Measurements from ENCODE around the gene CLDN34.

Gene CLDN34, protein sequence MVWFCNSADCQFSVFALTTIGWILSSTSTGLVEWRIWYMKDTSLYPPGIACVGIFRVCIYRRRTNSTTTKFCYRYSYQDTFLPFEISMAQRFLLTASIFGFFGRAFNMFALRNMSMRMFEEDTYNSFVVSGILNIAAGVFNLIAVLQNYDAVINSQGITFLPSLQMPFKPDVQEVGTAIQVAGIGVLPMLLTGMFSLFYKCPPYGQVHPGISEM

DNA sequence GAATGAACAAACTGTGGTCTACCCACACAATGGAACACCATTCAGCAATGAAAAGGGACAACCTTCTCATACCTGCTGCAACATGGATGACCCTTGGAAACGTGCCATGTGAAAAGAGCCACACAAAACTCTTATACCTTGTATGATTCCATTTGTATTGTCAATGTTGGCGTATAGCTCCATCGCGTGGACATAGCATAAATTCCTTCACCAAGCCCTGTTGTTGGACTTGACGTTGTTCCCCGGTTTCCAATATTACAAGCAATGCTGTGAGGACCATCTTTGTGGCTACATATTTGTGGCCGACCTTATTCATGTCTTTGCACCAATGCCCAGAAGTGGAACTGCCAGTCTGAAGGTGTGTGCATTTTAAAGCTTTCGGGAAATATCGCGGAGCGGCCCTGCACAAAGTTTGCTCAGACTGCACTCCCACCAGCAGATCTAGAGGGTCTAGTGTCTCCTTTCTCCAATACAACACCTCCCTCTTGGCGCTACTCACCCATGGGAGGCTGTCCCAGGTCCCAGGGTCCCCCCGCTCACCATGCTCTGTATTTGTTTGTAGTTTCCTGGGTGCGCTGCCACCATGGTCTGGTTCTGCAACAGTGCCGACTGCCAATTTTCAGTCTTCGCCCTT lies at the start of gene CLDN34:
TSS of gene CLDN34 (plus strand) at position 584 of the 634 bp plus-strand sequence. CDS start at position 584, 0 bp downstream.
- TF ChIP-seq YY1 (IDR thresholded peaks at IDR 0.05; ENCODE audit: low read depth) (no peak), ZBTB7A (IDR thresholded peaks at IDR 0.05; ENCODE audit: low read depth) (no peak), TEAD4 (IDR thresholded peaks at IDR 0.05) (no peak), USF1 (IDR thresholded peaks at IDR 0.05) (no peak), CREB1 (IDR thresholded peaks at IDR 0.05; ENCODE audit: low read depth) (no peak), REST (IDR thresholded peaks at IDR 0.05; ENCODE audit: low read depth) (no peak), CEBPB (IDR thresholded peaks at IDR 0.05) (no peak), TAF1 (IDR thresholded peaks at IDR 0.05; ENCODE audit: low read depth) (no peak), FOXM1 (IDR thresholded peaks at IDR 0.05; ENCODE audit: borderline replicate concordance, low read depth) (no peak), NFIC (IDR thresholded peaks at IDR 0.05) (no peak), EGR1 (IDR thresholded peaks at IDR 0.05) (no peak), EP300 (IDR thresholded peaks at IDR 0.05; ENCODE audit: borderline replicate concordance) (no peak)

- TF ChIP-seq EGR1 (IDR thresholded peaks at IDR 0.05), result no peak
- no peak for TF ChIP-seq TEAD4 (IDR thresholded peaks at IDR 0.05)
- TF ChIP-seq CREB1 (IDR thresholded peaks at IDR 0.05; ENCODE audit: low read depth), result no peak
- no peak for TF ChIP-seq EP300 (IDR thresholded peaks at IDR 0.05; ENCODE audit: borderline replicate concordance)
- TF ChIP-seq NFIC (IDR thresholded peaks at IDR 0.05), result no peak
- TF ChIP-seq RAD21 (IDR thresholded peaks at IDR 0.05; ENCODE audit: low read depth), result no peak
- TF ChIP-seq ZBTB7A (IDR thresholded peaks at IDR 0.05; ENCODE audit: low read depth), result no peak
- TF ChIP-seq, protein P1, sequence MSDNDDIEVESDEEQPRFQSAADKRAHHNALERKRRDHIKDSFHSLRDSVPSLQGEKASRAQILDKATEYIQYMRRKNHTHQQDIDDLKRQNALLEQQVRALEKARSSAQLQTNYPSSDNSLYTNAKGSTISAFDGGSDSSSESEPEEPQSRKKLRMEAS (IDR thresholded peaks at IDR 0.05), result no peak
- no peak for TF ChIP-seq CEBPB (IDR thresholded peaks at IDR 0.05)
- TF ChIP-seq REST (IDR thresholded peaks at IDR 0.05; ENCODE audit: low read depth), result no peak
- TF ChIP-seq TAF1 (IDR thresholded peaks at IDR 0.05; ENCODE audit: low read depth), result no peak
- no peak for TF ChIP-seq TCF12 (IDR thresholded peaks at IDR 0.05; ENCODE audit: low read depth)
- no peak for TF ChIP-seq YY1 (IDR thresholded peaks at IDR 0.05; ENCODE audit: low read depth)
- no peak for TF ChIP-seq FOXM1 (IDR thresholded peaks at IDR 0.05; ENCODE audit: borderline replicate concordance, low read depth)
- TF ChIP-seq USF1 (IDR thresholded peaks at IDR 0.05), result no peak
These were observed 49.3 kb upstream of the CLDN34 start for GRCh38 chrX:9917861-9918260.

DNA sequence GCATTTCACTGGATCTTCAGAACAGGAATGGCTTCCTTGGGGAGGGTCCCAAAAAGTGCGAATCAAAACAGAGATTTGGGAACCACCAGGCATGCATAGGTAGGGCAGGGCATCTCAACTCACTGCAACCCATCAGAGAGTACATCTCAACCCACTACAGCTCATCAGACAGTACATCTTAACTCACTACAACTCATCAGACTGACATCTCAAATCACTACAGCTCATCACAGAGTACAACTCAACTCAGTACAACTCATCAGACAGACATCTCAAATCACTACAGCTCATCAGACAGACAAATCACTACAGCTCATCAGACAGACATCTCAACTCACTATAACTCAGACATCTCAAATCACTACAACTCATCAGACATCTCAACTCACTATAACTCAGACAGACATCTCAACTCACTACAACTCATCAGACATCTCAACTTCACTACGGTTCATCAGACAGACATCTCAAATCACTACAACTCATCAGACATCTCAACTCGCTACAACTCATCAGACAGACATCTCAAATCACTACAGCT lies 47.5 kb upstream of the CLDN34 start:
- TF ChIP-seq FOXM1 (IDR thresholded peaks at IDR 0.05; ENCODE audit: borderline replicate concordance, low read depth), result no peak
- TF ChIP-seq TAF1 (IDR thresholded peaks at IDR 0.05; ENCODE audit: low read depth), result no peak
- TF ChIP-seq EP300 (IDR thresholded peaks at IDR 0.05; ENCODE audit: borderline replicate concordance), result no peak
- TF ChIP-seq NFIC (IDR thresholded peaks at IDR 0.05), result no peak
- TF ChIP-seq USF1 (IDR thresholded peaks at IDR 0.05), result no peak
- no peak for TF ChIP-seq RAD21 (IDR thresholded peaks at IDR 0.05; ENCODE audit: low read depth)
- no peak for TF ChIP-seq TEAD4 (IDR thresholded peaks at IDR 0.05)
- TF ChIP-seq, protein P1 (IDR thresholded peaks at IDR 0.05), result no peak
- TF ChIP-seq CREB1 (IDR thresholded peaks at IDR 0.05; ENCODE audit: low read depth), result no peak
- no peak for TF ChIP-seq EGR1 (IDR thresholded peaks at IDR 0.05)
- no peak for TF ChIP-seq REST (IDR thresholded peaks at IDR 0.05; ENCODE audit: low read depth)
- TF ChIP-seq TCF12 (IDR thresholded peaks at IDR 0.05; ENCODE audit: low read depth), result no peak
- TF ChIP-seq ZBTB7A (IDR thresholded peaks at IDR 0.05; ENCODE audit: low read depth), result no peak
- TF ChIP-seq CEBPB (IDR thresholded peaks at IDR 0.05), result no peak
